GM18502 (cell line): Measurements from ENCODE around the gene ZFYVE9.

Source experiments
- ATAC-seq: cut with Tn5 transposase; IDR thresholded peaks from one replicate; pipeline ENCODE4 v1.9.1; 2021; ENCODE audit warnings: mild to moderate bottlenecking; ENCODE audit not compliant: unreplicated experiment, poor library complexity

Gene ZFYVE9

DNA sequence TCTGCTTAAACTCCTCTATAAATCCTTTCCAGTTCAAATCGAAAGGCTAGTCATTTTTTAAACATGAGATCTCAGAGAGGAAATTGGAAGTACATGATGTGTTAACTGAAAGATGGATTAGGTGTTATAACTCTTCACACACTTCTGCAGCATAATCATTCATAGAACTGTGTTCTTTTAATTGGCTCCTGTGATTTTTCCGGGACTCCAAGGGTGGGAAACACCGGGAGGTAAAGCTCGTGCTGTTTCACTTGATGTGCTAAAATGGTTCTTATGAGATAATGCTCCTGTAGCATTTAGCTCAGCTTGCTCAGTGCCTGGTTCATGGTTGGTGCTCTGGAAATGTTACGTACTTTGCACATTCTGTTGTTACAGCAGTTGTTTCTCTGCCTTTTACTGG lies 183.9 kb downstream of the ZFYVE9 start:
- ATAC-seq: no peak

DNA sequence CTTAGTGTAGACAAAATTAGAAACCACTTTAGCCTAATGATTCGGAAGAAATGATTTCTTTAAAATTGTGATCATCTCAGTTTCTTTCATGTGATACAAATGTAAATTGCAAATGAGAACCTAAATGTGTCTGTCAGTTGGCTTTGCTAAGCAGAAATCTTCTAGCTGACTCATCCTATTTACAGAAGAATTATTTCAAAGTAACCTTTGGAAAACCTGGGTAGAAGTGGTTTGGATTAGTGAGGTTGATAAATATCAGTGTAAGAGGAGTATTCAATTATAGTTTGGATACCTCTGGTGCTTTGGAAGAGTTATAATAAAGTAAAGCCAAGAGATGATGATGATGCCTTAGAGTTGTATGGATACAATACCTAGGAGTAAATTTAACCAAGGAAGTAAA lies 186.7 kb downstream of the ZFYVE9 start:
- ATAC-seq: no peak

DNA sequence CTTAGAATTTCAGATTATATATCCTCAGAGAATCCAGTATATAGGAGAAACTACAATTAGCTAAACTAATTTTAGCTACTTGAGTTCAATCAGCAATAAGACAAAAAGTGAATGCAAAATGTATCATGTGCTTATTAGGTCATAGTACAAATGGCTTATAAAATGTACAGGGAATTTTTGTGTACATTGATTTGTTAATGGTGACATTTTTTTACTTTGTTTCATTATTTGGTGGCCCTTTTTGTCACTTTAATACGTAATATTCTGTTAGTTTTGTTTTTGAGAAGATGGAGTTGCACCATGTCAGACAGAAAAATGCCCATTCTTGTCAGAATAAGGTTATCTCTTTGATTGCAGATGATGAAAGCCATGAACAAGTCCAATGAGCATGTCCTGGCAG lies 190.5 kb downstream of the ZFYVE9 start:
- ATAC-seq: no peak

DNA sequence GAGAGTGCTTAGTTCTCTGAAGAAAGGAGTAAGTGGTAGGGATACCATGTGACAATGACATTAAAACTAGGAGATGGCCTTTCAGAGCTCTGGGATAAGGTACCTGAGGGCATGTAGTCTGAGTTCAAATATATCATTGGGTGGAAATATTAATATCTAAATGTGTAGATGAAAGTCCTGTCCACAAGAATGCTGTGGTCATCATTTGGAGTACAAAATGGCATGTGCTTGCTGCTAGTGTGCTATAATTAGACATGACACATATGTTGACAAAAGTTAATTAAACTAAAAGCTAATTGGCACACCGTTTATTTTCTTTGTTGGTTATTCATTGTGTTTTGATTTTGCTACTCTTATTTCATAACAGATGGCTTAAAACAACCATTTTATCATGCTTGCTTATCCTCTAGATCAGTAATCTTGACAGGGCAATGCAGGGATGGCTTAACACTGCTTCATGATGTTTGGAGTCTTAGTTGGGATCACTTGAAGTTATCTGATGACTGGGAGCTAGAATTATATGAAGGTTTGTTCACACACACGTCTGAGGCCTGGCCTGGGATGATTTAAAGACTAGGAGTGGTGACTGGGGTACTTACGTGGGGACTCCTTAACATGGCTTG lies 193.1 kb downstream of the ZFYVE9 start:
- no peak for ATAC-seq

DNA sequence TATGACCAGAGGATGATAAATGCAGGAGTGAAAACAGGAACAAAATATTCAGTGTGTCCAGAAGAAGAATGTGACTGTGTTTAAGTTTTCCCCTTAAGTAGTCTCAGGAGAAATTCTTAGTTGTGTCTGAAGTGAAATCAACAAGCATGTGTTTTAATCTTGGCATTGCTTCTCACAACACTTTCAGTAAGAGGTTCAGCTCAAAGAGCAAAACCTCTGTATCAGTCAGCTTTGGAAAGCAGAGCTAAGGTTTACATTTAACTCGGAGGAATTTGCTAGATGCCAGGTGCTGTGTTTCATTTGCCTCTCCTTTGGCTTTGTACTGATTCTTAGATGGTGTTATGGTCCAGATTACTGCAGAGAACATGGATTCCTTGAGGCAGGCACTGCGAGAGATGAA lies 195.6 kb downstream of the ZFYVE9 start:
- no peak for ATAC-seq

DNA sequence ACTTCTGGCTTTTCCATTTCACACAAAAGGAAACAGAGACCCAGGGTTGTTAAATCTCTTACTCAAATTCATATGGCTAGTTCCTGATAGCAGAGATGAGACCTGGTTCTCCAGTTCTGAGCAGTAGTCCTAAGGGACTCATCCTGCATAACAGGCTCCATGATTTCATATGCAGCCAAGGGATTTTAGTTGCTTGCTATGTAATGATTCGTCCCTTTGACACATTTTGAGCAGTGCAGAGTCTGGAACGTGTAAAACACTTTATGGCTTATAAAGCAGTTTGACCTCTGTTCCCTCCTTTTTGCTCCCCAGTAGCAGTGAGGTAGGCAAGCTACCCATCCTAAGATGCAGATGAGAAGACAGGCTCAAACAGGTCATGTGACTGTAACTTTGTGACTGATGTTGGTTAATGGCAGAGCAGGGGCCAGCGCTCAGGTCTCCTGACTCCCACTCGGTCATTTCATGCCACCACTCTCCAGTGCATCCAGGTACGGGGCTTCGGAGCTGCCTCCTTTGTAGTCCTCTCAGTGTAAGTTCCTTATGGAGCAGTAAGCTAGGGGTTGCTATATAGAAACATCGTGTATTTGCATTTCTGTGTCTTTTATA lies 199.9 kb downstream of the ZFYVE9 start:
- no peak for ATAC-seq

DNA sequence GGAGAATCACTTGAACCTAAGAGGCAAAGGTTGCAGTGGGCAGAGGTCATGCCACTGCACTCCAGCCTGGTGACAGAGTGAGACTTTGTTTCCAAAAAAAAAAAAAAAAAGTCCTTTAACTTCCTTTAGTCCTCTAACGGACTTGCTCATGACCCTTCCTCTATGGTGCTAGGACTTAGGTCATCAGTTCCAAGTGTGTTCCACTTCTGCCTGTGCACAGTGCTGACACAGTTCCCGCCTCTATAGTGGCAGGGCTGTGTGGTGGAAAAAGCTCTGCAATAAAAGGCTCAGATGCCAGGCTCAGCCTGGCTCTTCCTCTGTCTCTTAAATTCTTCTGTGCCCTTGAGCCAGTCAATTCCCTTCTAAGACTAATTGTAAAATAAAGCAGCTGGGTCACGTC lies 202.1 kb downstream of the ZFYVE9 start:
- ATAC-seq: no peak

GRCh38 chr1:52345252-52345651 lies 203.4 kb downstream of the ZFYVE9 start:
- ATAC-seq: no peak

DNA sequence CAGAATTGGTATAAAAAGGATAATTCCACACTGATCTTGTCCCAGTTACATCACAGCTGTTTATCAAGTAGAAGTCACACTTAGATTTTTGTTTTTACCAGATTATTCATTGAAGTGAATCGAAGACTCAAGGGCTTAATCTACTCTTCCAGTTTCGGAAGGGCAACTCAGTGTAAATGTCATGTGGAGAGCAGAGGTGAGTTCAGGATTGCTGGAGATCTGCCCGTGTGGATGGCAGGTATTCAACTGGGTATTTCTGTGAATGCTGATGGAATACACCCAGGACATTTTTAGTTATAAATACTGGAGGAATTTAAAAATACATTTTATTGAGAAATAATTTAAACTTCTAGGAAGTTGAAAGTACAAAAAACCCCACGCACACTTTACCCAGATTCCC lies 204.8 kb downstream of the ZFYVE9 start:
- ATAC-seq: no peak

DNA sequence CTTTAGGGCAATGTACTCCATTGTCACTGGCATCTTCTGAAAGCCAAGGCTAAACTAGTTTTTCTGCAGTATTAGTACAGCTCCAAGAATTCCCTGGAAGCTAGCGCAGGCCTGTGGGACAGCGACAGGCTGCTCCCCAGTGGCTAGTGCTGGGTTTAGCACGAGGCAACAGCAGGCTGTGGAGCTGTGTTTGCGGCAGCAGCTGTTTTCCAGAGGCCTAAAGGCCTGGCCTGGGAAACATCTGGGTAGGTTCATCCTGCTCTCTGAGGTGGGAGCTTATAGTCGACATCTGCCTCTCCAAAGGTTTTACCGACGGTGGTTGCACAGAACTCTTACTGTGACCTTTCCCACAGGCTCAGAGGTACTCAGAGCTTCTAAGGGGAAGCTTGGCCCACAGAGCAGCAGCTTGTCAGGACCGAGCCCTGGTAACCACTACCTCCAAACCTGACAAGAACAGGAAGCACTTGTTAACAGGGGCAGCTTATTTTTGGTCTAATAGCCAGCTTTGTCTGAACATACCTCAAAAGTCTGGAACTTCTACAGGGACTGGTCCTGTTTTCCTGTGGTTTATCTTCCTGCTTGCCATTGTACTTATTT lies 206.9 kb downstream of the ZFYVE9 start:
- no peak for ATAC-seq

DNA sequence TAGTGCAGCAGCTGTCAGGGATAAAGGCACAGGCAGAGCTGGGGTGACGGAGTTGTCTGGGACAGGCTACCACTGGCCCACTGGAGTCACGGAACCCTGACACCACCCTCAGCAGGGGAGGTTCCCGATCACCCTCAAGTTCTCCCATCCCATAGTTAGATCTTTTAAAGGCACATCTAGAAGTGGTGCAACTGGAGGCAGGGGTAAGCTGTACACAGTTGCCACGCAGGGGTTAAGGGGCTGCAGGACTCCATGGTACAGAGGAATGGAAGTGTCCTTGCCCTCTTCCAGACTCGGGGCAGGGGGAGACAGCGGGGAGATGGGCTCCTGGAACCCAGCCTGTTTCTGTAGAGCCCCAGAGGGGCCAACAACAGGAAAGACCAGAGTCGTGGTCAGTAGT lies 210.8 kb downstream of the ZFYVE9 start:
- ATAC-seq: no peak

GRCh38 chr1:52355436-52355835 lies 213.5 kb downstream of the ZFYVE9 start:
- ATAC-seq: no peak

- no peak for ATAC-seq
Observed at GRCh38 chr1:52355847-52356505, 214.1 kb downstream of the ZFYVE9 start.

DNA sequence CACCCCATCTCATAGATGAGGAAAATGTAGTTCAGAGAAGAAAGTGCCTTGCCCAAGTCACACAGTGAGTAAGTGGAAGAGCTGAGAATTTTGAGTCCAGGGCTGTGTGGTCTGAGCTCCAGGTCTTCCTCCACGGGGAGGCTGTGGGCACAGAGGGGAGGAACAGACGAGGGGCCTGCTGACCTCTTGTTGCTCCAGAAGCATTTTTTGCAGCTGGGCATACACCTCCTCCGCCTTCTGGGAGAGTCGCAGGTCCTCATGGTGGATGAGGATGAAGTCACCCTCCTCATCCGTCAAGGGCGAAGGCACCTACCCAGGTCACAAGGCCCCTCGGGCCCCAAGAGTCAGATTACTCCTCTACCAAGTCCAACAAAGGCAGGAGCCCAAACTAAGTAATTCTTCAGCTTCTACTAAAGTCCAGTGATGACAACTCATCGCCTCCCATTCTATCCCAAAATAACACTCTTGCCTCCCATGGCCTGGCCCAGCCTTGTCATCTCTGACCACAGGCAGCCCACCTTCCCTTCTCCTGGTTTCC lies 215.0 kb downstream of the ZFYVE9 start:
- no peak for ATAC-seq

- ATAC-seq: no peak
Observed at GRCh38 chr1:52357397-52357796, 215.5 kb downstream of the ZFYVE9 start.

DNA sequence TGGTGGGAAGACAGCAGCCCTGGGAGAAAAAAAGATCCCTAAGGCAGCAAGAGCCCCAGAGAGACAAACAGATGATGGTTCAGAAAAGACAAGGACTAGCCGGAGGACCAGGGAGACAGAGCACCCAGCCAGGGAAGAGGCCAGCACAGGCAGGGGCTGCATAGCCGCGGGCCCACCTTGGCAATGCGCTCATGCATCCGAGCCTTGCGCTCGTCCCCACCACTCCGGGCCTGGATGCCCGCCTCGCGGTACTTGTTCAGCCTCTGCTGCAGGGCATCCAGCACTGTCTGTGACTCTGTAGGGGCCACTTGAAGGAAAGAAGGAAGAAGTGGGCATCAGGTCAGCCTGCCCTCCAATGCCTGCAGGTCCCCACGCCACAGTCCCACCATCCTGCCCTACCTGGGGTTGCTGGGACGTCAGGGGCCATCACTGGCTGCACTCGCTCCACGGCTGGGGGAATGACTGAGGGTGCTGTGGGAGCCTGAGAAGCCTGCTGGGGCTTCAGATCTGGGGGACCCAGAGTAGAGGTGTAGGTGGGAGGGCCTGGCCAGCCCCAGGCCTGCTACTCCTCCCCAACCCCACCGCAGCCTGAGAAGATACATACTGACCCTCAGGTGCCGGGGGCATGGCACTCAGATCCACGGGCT lies 217.1 kb downstream of the ZFYVE9 start:
- ATAC-seq: no peak

DNA sequence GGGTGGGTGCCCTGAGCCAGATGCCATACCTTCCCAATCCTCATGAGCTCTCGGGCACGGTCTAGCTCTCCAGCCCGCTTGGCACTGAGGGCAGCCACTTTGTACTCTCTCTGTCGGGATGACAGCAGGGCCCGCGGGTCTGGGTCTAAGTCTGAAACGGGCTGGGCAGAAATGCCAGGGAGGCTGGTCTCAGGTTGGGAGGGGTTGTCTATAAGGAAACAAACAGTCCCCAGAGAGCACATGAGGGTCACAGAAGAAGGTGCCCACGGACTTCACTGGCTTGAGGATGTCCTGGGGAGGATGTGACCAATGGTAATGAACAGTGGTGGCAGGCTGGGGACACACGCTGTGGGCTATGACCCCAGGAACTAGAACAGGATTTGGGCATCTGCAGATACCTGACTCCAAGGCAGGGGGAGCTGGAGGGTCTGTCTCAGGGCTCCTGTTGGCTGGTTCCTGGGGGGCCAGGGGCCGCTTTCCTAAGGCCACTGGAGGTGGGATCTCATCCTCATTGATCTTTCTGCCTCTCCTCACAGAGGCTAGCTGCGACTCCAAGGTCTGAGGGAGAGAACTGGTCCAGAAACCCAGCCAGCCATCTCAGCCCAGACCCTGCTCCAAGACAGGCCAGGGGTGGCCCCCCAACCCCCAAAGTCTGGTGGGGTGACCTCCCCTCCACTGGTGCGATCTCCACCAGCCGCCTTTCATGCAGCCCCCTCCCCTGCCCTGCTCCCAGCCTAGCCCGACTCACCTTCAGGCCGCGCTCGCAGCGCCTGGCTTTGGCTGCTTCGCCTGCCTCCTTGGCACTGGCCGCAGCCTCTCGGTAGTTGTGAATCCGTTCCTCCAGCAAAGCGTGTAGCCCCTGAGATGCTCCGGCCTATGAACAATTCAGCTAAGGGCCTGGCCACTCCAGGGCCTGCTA lies 218.0 kb downstream of the ZFYVE9 start:
- ATAC-seq: no peak

- no peak for ATAC-seq
Observed at GRCh38 chr1:52360595-52360968, 218.7 kb downstream of the ZFYVE9 start.

GRCh38 chr1:52364235-52364839 lies 222.4 kb downstream of the ZFYVE9 start:
- ATAC-seq: no peak
